DOHH2 (cell line): ENCODE results near the gene NEDD4L.

Experiments
- H3F3A ChIP-seq: fragments of 200-600 bp; sonication (generic), shearing (Covaris generic); 2 replicates; pipeline ENCODE4 v1.6.0; 2016; ENCODE audit warnings: antibody characterized with exemption, mild to moderate bottlenecking; ENCODE audit not compliant: control insufficient read depth, insufficient read depth
- H3K27ac ChIP-seq: fragments of 200-600 bp; sonication (generic); 2 replicates; pipeline ENCODE4 v1.5.1; 2014; ENCODE audit warnings: low read depth, mild to moderate bottlenecking, low read length, moderate library complexity
- H3K27me3 ChIP-seq: fragments of 200-600 bp; sonication (generic); 2 replicates; pipeline ENCODE4 v1.6.1; 2014; ENCODE audit warnings: mild to moderate bottlenecking, low read length, mixed read lengths; ENCODE audit not compliant: control insufficient read depth
- H3K36me3 ChIP-seq: fragments of 200-600 bp; sonication (generic); 2 replicates; pipeline ENCODE4 v1.6.1; 2014; ENCODE audit warnings: mild to moderate bottlenecking, low read length, moderate library complexity, mixed read lengths; ENCODE audit not compliant: control insufficient read depth
- H3K4me1 ChIP-seq: fragments of 200-600 bp; sonication (generic); 2 replicates; pipeline ENCODE4 v1.6.1; 2014; ENCODE audit warnings: mild to moderate bottlenecking, low read length, mixed read lengths; ENCODE audit not compliant: control insufficient read depth
- H3K4me2 ChIP-seq: fragments of 200-600 bp; sonication (generic); 2 replicates; pipeline ENCODE4 v1.6.0; 2014; ENCODE audit warnings: mild to moderate bottlenecking, low read length, moderate library complexity
- H3K4me3 ChIP-seq: fragments of 200-600 bp; sonication (generic); 2 replicates; pipeline ENCODE4 v1.5.1; 2014; ENCODE audit warnings: mild to moderate bottlenecking, low read length, mixed read lengths
- H3K79me2 ChIP-seq: fragments of 200-600 bp; sonication (generic); 2 replicates; pipeline ENCODE4 v1.6.1; 2014; ENCODE audit warnings: mild to moderate bottlenecking, low read length, mixed read lengths; ENCODE audit not compliant: control insufficient read depth
- H3K9me2 ChIP-seq: fragments of 200-600 bp; sonication (generic); replicated peaks from 2 replicates; pipeline ENCODE4 v1.6.1; 2014; ENCODE audit warnings: mild to moderate bottlenecking, low read length, mixed read lengths; ENCODE audit not compliant: control insufficient read depth
- H3K9me3 ChIP-seq: fragments of 200-600 bp; sonication (generic); 2 replicates; pipeline ENCODE4 v1.6.1; 2014; ENCODE audit warnings: antibody characterized with exemption, low read length, mixed read lengths; ENCODE audit not compliant: control insufficient read depth, insufficient read depth
- H4K20me1 ChIP-seq: fragments of 200-600 bp; sonication (generic); 2 replicates; pipeline ENCODE4 v1.6.0; 2014; ENCODE audit warnings: low read depth, mild to moderate bottlenecking, antibody characterized with exemption, low read length, moderate library complexity; ENCODE audit not compliant: control insufficient read depth, insufficient read depth
- EZH2phosphoT487 ChIP-seq: fragments of 200-600 bp; sonication (generic); IDR thresholded peaks from 2 replicates; pipeline ENCODE4 v1.6.1; 2017; ENCODE audit warnings: borderline replicate concordance, mild to moderate bottlenecking, antibody characterized with exemption, low read length, moderate library complexity, mixed read lengths
- TF ChIP-seq, protein P1 (sequence below): fragments of 200-600 bp; sonication (generic); IDR thresholded peaks from one replicate; pipeline ENCODE4 v1.5.1; 2014; ENCODE audit warnings: antibody characterized with exemption, mild to moderate bottlenecking, low read depth, low read length; ENCODE audit not compliant: poor library complexity, severe bottlenecking

Gene NEDD4L

DNA sequence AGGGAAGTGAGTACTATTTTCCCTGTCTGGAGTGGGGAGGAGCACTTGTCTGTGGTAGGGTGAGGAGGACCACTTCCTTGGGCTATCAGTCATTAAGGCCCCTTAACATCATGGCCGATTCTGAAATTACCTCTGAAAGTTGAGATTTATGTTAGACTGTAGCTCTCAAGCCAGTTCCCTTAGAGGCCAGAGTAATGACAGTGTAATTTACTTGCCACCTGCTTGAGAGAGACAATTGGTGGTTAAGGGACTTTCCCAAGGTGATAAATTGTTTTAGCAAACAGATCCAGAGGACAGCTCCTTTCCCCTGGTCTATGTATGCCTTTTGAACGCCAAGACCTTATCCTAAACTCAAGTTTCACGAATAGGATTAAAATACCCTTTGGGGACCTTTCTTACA is 56.1 kb downstream of the NEDD4L start:
- Histone ChIP-seq H3K79me2 (peaks cover 77% of the 10 kb centered on the region), H3K4me3 (no peak overlapping the region), H3K27me3 (no peaks in the 10 kb centered on the region), H3K4me2 (no peak overlapping the region), H3F3A (no peaks in the 10 kb centered on the region), H3K9me3 (no peaks in the 10 kb centered on the region), H3K4me1 (peaks cover 51% of the 10 kb centered on the region), H3K9me2 (no peaks in the 10 kb centered on the region), H4K20me1 (no peaks in the 10 kb centered on the region), H3K36me3 (no peaks in the 10 kb centered on the region), H3K27ac (no peak overlapping the region)
- TF ChIP-seq EZH2phosphoT487 = no peak
- TF ChIP-seq, protein P1, sequence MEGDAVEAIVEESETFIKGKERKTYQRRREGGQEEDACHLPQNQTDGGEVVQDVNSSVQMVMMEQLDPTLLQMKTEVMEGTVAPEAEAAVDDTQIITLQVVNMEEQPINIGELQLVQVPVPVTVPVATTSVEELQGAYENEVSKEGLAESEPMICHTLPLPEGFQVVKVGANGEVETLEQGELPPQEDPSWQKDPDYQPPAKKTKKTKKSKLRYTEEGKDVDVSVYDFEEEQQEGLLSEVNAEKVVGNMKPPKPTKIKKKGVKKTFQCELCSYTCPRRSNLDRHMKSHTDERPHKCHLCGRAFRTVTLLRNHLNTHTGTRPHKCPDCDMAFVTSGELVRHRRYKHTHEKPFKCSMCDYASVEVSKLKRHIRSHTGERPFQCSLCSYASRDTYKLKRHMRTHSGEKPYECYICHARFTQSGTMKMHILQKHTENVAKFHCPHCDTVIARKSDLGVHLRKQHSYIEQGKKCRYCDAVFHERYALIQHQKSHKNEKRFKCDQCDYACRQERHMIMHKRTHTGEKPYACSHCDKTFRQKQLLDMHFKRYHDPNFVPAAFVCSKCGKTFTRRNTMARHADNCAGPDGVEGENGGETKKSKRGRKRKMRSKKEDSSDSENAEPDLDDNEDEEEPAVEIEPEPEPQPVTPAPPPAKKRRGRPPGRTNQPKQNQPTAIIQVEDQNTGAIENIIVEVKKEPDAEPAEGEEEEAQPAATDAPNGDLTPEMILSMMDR = no peak

DNA sequence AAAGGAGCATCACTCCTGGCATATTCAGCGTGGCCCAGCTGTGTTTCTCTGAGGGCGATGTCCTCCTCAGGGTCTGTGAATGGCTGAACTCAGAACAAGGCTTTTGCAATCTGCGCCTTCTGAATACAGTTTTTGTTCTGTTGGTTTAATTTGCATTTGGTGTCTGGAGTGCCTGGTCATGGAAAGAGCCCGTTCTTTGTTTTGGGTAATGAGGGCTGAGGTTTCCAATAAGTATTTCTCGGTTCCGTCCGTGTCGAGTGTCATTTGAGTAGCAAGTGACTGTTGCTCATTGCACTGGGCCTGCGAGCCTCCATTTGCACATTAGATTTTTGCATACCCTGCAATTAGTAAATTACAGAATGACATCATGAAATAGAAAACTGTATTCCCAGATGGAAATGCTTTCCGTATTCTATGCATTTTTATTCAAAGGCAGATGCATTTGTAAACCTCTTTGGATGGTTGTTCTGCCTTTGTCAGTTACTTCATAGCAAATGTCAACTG is 57.3 kb downstream of the NEDD4L start:
- H3K4me1 ChIP-seq = peaks cover 63% of the 10 kb centered on the region
- H3K79me2 ChIP-seq = peaks cover 80% of the 10 kb centered on the region
- peaks cover 2% of the 10 kb centered on the region; the same call in 1 of the 2 replicates for H3F3A ChIP-seq
- no peaks in the 10 kb centered on the region for H3K27me3 ChIP-seq
- no peak overlapping the region for H3K4me3 ChIP-seq
- no peak overlapping the region for H3K27ac ChIP-seq
- H4K20me1 ChIP-seq = no peaks in the 10 kb centered on the region
- H3K9me2 ChIP-seq = no peaks in the 10 kb centered on the region
- no peak overlapping the region; the same call in 1 of the 2 replicates for H3K4me2 ChIP-seq
- H3K36me3 ChIP-seq = no peaks in the 10 kb centered on the region
- no peaks in the 10 kb centered on the region for H3K9me3 ChIP-seq
- TF ChIP-seq, protein P1 = no peak
- TF ChIP-seq EZH2phosphoT487 = no peak

DNA sequence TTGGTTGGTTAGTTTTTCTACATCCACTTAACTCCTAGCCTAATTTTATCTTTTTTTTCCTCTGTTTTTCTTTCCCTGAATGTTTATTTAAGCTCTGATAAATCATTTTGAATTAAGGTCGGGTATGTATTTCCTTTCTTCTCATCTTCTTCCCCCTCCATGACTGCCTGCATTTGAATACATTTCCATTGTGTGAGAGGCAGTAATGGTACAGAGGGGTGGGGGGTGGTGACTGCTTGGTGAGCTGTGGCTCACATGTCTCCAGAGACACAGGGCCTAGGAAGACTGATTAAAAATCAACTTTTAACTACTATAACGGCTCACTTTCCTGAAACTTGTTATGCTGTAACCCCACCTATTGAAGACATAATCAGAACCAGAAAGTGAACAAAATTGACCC is 58.0 kb downstream of the NEDD4L start:
- H3K4me1 ChIP-seq = peaks cover 70% of the 10 kb centered on the region
- no peaks in the 10 kb centered on the region for H4K20me1 ChIP-seq
- H3K9me3 ChIP-seq = no peaks in the 10 kb centered on the region
- no peaks in the 10 kb centered on the region for H3K36me3 ChIP-seq
- no peaks in the 10 kb centered on the region for H3K27me3 ChIP-seq
- peak overlapping the region; percentile 39 for H3K4me2 ChIP-seq
- H3F3A ChIP-seq = peaks cover 9% of the 10 kb centered on the region
- TF ChIP-seq EZH2phosphoT487 = no peak
- TF ChIP-seq, protein P1 = no peak
- no peaks in the 10 kb centered on the region for H3K9me2 ChIP-seq
- peak overlapping the region; percentile 12; the same call in 1 of the 2 replicates for H3K27ac ChIP-seq
- peaks cover 79% of the 10 kb centered on the region for H3K79me2 ChIP-seq
- 0 out of 2 replicates have a peak overlapping the region, but pooled peaks have one; percentile 11 for H3K4me3 ChIP-seq
